HL-60 (cell line): ENCODE measurements around the gene PNPLA7.
"Not testable (repeated sequence)": the region's sequence is repeated elsewhere in the genome, so short reads cannot be mapped to it uniquely, and the experiment has no call there.

Experiments used
- DNase-seq, 2 experiments: peaks; one replicate each; pipeline ENCODE4 v3.0.0-alpha.2; 2010 to 2020; ENCODE audit warnings: low read depth in 1 of 2, low spot score in 1 of 2
- H3K27ac ChIP-seq: fragments of 250-450 bp; sonication (Bioruptor Pico); replicated peaks from 2 replicates; pipeline ENCODE4 v1.5.1; 2020; ENCODE audit warnings: mild to moderate bottlenecking, moderate library complexity
- H3K27me3 ChIP-seq: fragments of 250-450 bp; sonication (Bioruptor Pico); 2 replicates; pipeline ENCODE4 v1.5.1; 2021; ENCODE audit warnings: mild to moderate bottlenecking, moderate library complexity; ENCODE audit not compliant: insufficient read depth, poor library complexity, severe bottlenecking
- H3K4me3 ChIP-seq: replicated peaks from 2 replicates; pipeline ENCODE4 v1.5.1; 2011; ENCODE audit warnings: mild to moderate bottlenecking, control low read depth, low read length; ENCODE audit not compliant: insufficient read depth
- CTCF ChIP-seq: IDR thresholded peaks from one replicate; pipeline ENCODE4 v1.5.1; 2011; ENCODE audit warnings: low read length, control low read depth, inconsistent platforms; ENCODE audit not compliant: insufficient read depth
- GABPA ChIP-seq: IDR thresholded peaks from 2 replicates; pipeline ENCODE4 v1.6.1; 2012; ENCODE audit warnings: low read depth
- POLR2AphosphoS5 ChIP-seq: IDR thresholded peaks from 2 replicates; pipeline ENCODE4 v1.6.1; 2012; ENCODE audit warnings: low read depth
- SPI1 ChIP-seq: IDR thresholded peaks from 2 replicates; pipeline ENCODE4 v1.6.1; 2012; ENCODE audit warnings: low read depth, mild to moderate bottlenecking, borderline replicate concordance
- TF ChIP-seq, protein P1 (sequence below): IDR thresholded peaks from 2 replicates; pipeline ENCODE4 v1.6.1; 2012; ENCODE audit warnings: low read depth; ENCODE audit not compliant: insufficient replicate concordance

Gene PNPLA7

DNA sequence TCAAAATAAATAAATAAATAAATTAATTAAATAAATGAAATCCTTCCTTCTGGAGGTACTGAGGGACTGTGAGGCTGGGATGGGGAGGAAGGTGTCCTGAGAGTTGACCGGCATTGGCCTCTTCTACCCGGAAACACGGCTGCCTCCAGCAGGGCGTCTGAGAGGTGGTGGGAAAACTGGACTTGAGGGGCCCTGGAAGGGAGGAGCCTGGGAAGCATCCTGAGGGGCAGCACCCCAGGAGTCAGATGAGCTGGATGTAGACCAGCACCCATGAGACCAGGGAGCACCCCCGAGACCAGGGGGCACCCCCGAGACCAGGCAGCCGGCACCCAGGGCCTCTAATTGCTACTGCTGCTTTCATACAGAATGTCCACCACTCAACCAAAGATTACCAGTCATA lies 82.3 kb downstream of the PNPLA7 start:
- TF ChIP-seq CTCF = no peak
- TF ChIP-seq GABPA = no peak
- TF ChIP-seq SPI1 = no peak
- no peak for TF ChIP-seq POLR2AphosphoS5
- TF ChIP-seq, protein P1, sequence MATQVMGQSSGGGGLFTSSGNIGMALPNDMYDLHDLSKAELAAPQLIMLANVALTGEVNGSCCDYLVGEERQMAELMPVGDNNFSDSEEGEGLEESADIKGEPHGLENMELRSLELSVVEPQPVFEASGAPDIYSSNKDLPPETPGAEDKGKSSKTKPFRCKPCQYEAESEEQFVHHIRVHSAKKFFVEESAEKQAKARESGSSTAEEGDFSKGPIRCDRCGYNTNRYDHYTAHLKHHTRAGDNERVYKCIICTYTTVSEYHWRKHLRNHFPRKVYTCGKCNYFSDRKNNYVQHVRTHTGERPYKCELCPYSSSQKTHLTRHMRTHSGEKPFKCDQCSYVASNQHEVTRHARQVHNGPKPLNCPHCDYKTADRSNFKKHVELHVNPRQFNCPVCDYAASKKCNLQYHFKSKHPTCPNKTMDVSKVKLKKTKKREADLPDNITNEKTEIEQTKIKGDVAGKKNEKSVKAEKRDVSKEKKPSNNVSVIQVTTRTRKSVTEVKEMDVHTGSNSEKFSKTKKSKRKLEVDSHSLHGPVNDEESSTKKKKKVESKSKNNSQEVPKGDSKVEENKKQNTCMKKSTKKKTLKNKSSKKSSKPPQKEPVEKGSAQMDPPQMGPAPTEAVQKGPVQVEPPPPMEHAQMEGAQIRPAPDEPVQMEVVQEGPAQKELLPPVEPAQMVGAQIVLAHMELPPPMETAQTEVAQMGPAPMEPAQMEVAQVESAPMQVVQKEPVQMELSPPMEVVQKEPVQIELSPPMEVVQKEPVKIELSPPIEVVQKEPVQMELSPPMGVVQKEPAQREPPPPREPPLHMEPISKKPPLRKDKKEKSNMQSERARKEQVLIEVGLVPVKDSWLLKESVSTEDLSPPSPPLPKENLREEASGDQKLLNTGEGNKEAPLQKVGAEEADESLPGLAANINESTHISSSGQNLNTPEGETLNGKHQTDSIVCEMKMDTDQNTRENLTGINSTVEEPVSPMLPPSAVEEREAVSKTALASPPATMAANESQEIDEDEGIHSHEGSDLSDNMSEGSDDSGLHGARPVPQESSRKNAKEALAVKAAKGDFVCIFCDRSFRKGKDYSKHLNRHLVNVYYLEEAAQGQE = no peak
- H3K4me3 ChIP-seq = no peak overlapping the region
- no peak for DNase-seq
- H3K27me3 ChIP-seq = no peaks in the 10 kb centered on the region
- H3K27ac ChIP-seq = no peak overlapping the region

GRCh38 chr9:137467161-137467581 lies 83.0 kb downstream of the PNPLA7 start:
- TF ChIP-seq CTCF (no peak), POLR2AphosphoS5 (no peak), SPI1 (no peak), GABPA (no peak)
- TF ChIP-seq, protein P1 = no peak
- DNase-seq = no peak
- no peak overlapping the region for H3K27ac ChIP-seq
- no peaks in the 10 kb centered on the region for H3K27me3 ChIP-seq
- no peak overlapping the region for H3K4me3 ChIP-seq

DNA sequence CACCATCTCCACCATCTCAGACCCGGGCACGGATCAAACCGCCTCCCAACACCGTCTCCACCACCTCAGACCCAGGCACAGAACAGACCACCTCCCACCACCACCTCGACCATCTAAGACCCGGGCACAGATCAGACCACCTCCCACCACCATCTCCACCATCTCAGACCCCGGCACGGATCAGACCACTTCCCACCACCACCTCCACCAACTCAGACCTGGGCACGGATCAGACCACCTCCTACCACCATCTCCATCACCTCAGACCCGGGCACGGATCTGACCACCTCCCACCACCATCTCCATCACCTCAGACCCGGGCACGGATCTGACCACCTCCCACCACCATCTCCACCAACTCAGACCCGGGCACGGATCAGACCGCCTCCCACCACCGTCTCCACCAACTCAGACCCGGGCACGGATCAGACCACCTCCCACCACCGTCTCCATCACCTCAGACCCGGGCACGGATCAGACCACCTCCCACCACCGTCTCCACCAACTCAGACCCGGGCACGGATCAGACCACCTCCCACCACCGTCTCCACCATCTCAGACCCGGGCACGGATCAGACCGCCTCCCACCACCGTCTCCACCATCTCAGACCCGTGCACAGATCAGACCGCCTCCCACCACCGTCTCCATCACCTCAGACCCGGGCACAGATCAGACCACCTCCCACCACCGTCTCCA lies 83.7 kb downstream of the PNPLA7 start:
- DNase-seq, H3K27me3 ChIP-seq, H3K4me3 ChIP-seq, H3K27ac ChIP-seq: not testable (repeated sequence)

GRCh38 chr9:137465720-137466388 lies 84.3 kb downstream of the PNPLA7 start:
- H3K27ac ChIP-seq = no peak overlapping the region
- H3K27me3 ChIP-seq = no peaks in the 10 kb centered on the region
- H3K4me3 ChIP-seq = no peak overlapping the region
- DNase-seq = no peak
- TF ChIP-seq CTCF = no peak
- TF ChIP-seq, protein P1 = no peak
